ENCODE results near the gene EML1.

Gene EML1

GRCh38 chr14:99896361-99896760 lies 103.1 kb downstream of the EML1 start:
- Mint-ChIP-seq H3K36me3 (no peaks in the 10 kb centered on the region), H3K27ac (no peak overlapping the region), H3K4me1 (no peaks in the 10 kb centered on the region), H3K9me3 (no peaks in the 10 kb centered on the region), H3K27me3 (peaks cover 14 to 25% of the 10 kb centered on the region in 2 donors), H3K4me3 (no peak overlapping the region)
- ATAC-seq (replicated peaks) (no peak), DNase-seq (no peak)

- Mint-ChIP-seq H3K36me3 (no peaks in the 10 kb centered on the region), H3K4me1 (no peaks in the 10 kb centered on the region), H3K27ac (no peak overlapping the region), H3K9me3 (peaks cover 0 to 6% of the 10 kb centered on the region in 2 donors), H3K27me3 (peaks cover 10 to 11% of the 10 kb centered on the region in 2 donors), H3K4me3 (no peak overlapping the region)
- ATAC-seq (replicated peaks) (no peak), DNase-seq (no peak)
Measured at GRCh38 chr14:99899578-99900178, 106.5 kb downstream of the EML1 start.

GRCh38 chr14:99902925-99903324 lies 109.7 kb downstream of the EML1 start:
- no peak for ATAC-seq (replicated peaks)
- H3K4me3 Mint-ChIP-seq, result no peak overlapping the region

GRCh38 chr14:99904506-99904905 lies 111.3 kb downstream of the EML1 start:
- no peaks in the 10 kb centered on the region for H3K4me1 Mint-ChIP-seq
- ATAC-seq (replicated peaks) (no peak), DNase-seq (no peak)
- no peaks in the 10 kb centered on the region for H3K36me3 Mint-ChIP-seq
- peaks cover 11 to 23% of the 10 kb centered on the region in 2 donors for H3K27me3 Mint-ChIP-seq
- no peak overlapping the region for H3K4me3 Mint-ChIP-seq
- H3K27ac Mint-ChIP-seq, result no peak overlapping the region
- peaks cover 0 to 6% of the 10 kb centered on the region in 2 donors for H3K9me3 Mint-ChIP-seq

More at GRCh38 chr14:99902925-99903324, 109.7 kb downstream of the EML1 start:
- Mint-ChIP-seq H3K4me1 (no peaks in the 10 kb centered on the region), H3K9me3 (peaks cover 0 to 6% of the 10 kb centered on the region in 2 donors), H3K27ac (no peak overlapping the region), H3K36me3 (no peaks in the 10 kb centered on the region), H3K27me3 (peaks cover 7 to 18% of the 10 kb centered on the region in 2 donors)
- no peak for DNase-seq

GRCh38 chr14:99905121-99905520 lies 111.9 kb downstream of the EML1 start:
- H3K27me3 Mint-ChIP-seq, result peaks cover 13 to 25% of the 10 kb centered on the region in 2 donors
- H3K4me3 Mint-ChIP-seq, result no peak overlapping the region
- no peaks in the 10 kb centered on the region for H3K36me3 Mint-ChIP-seq
- no peak overlapping the region for H3K27ac Mint-ChIP-seq
- peaks cover 0 to 6% of the 10 kb centered on the region in 2 donors for H3K9me3 Mint-ChIP-seq
- DNase-seq, result no peak
- no peaks in the 10 kb centered on the region for H3K4me1 Mint-ChIP-seq
- no peak for ATAC-seq (replicated peaks)

GRCh38 chr14:99907761-99908652 lies 114.8 kb downstream of the EML1 start:
- ATAC-seq (replicated peaks), result no peak
- H3K4me3 Mint-ChIP-seq, result no peak overlapping the region
- peaks cover 7 to 22% of the 10 kb centered on the region in 2 donors for H3K27me3 Mint-ChIP-seq

GRCh38 chr14:99908653-99909250 lies 115.5 kb downstream of the EML1 start:
- Mint-ChIP-seq H3K27me3 (peaks cover 7 to 22% of the 10 kb centered on the region in 2 donors), H3K4me3 (no peak overlapping the region), H3K27ac (no peak overlapping the region), H3K4me1 (no peaks in the 10 kb centered on the region), H3K9me3 (peaks cover 0 to 3% of the 10 kb centered on the region in 2 donors), H3K36me3 (no peaks in the 10 kb centered on the region)
- ATAC-seq (replicated peaks), result no peak
- DNase-seq, result no peak

More at GRCh38 chr14:99907761-99908652, 114.8 kb downstream of the EML1 start:
- Mint-ChIP-seq H3K4me1 (no peaks in the 10 kb centered on the region), H3K27ac (no peak overlapping the region), H3K9me3 (peaks cover 0 to 3% of the 10 kb centered on the region in 2 donors), H3K36me3 (no peaks in the 10 kb centered on the region)
- DNase-seq, result no peak

GRCh38 chr14:99909513-99910064 lies 116.4 kb downstream of the EML1 start:
- H3K4me3 Mint-ChIP-seq, result no peak overlapping the region
- H3K36me3 Mint-ChIP-seq, result no peaks in the 10 kb centered on the region
- no peak for ATAC-seq (replicated peaks)
- H3K27ac Mint-ChIP-seq, result no peak overlapping the region
- no peaks in the 10 kb centered on the region for H3K4me1 Mint-ChIP-seq
- H3K27me3 Mint-ChIP-seq, result peaks cover 7 to 22% of the 10 kb centered on the region in 2 donors
- peaks cover 0 to 1% of the 10 kb centered on the region in 2 donors for H3K9me3 Mint-ChIP-seq
- DNase-seq, result no peak

GRCh38 chr14:99910337-99911309 lies 117.4 kb downstream of the EML1 start:
- Mint-ChIP-seq H3K27me3 (peaks cover 7 to 20% of the 10 kb centered on the region in 2 donors), H3K4me1 (no peaks in the 10 kb centered on the region), H3K27ac (no peak overlapping the region), H3K4me3 (no peak overlapping the region), H3K9me3 (no peaks in the 10 kb centered on the region), H3K36me3 (no peaks in the 10 kb centered on the region)
- DNase-seq (no peak), ATAC-seq (replicated peaks) (no peak)

GRCh38 chr14:99915305-99916090 lies 122.3 kb downstream of the EML1 start:
- Mint-ChIP-seq H3K9me3 (no peaks in the 10 kb centered on the region), H3K27me3 (peaks cover 4 to 8% of the 10 kb centered on the region in 2 donors), H3K27ac (no peak overlapping the region), H3K36me3 (no peaks in the 10 kb centered on the region), H3K4me3 (no peak overlapping the region), H3K4me1 (no peaks in the 10 kb centered on the region)
- DNase-seq, result no peak
- no peak for ATAC-seq (replicated peaks)

- Mint-ChIP-seq H3K27ac (no peak overlapping the region), H3K4me3 (no peak overlapping the region), H3K27me3 (peaks cover 4 to 8% of the 10 kb centered on the region in 2 donors), H3K36me3 (no peaks in the 10 kb centered on the region), H3K4me1 (no peaks in the 10 kb centered on the region), H3K9me3 (no peaks in the 10 kb centered on the region)
- ATAC-seq (replicated peaks) (no peak), DNase-seq (no peak)
Measured at GRCh38 chr14:99916091-99916383, 122.8 kb downstream of the EML1 start.

- Mint-ChIP-seq H3K4me3 (no peak overlapping the region), H3K36me3 (no peaks in the 10 kb centered on the region), H3K27me3 (peaks cover 18 to 23% of the 10 kb centered on the region in 2 donors), H3K27ac (no peak overlapping the region), H3K9me3 (no peaks in the 10 kb centered on the region), H3K4me1 (no peaks in the 10 kb centered on the region)
- ATAC-seq (replicated peaks) (no peak), DNase-seq (no peak)
Measured at GRCh38 chr14:99918781-99919180, 125.6 kb downstream of the EML1 start.

- Mint-ChIP-seq H3K9me3 (no peaks in the 10 kb centered on the region), H3K27me3 (peaks cover 19 to 36% of the 10 kb centered on the region in 2 donors), H3K4me3 (no peak overlapping the region), H3K27ac (no peak overlapping the region), H3K4me1 (no peaks in the 10 kb centered on the region), H3K36me3 (no peaks in the 10 kb centered on the region)
- no peak for DNase-seq
- ATAC-seq (replicated peaks), result no peak
Measured at GRCh38 chr14:99921425-99921824, 128.2 kb downstream of the EML1 start.

Data from stimulated activated naive B cell treated with anti-CD40 and anti-IgM and Interleukin-4, amounts not matched to agents 10 μg/mL and 1 μg/mL and 100 μg/mL, for 72 hours (primary cell).